HG02885 (cell line): ENCODE data around the gene TMEM30A.

Experiments
- ATAC-seq: cut with Tn5 transposase; IDR thresholded peaks from one replicate; pipeline ENCODE4 v1.9.1; 2021; ENCODE audit warnings: mild to moderate bottlenecking; ENCODE audit not compliant: unreplicated experiment, poor library complexity

TMEM30A gene

DNA sequence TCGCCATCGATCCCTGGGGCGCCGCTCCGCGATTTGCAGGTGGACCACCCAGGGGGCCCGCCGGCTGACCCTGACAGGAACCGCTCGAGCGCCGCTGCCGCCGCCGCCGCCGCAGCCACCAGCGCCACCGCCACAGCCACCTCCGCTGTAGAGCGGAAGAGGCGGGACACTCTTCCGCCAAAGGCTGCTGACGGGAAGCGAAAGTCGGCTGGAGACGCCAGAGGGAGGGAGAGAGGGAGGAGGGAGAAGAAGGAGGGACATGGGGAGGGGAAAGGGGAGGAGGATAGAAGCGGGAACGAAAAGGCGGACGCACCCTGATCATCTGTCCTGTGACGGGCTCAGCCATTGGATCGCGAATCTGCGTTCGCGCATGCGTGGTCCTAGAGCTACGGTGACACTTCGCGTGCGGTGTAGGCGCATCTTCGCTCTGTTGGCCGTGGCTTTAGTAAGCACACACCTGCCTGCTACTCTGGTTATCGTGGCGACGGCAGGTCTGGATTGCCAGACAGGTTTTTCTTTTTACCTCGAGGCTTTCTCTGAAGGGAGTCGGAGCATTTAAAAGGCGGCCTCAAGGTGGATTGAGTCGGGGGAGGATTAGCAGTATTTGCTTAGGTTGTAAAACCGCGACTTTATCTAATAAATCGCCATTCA, at the start of gene TMEM30A:
Gene TMEM30A, minus strand, starts transcription at position 161 of the 651 bp plus-strand sequence. Its CDS starts 154 bp downstream, at position 7.
- ATAC-seq = peak; percentile 90

DNA sequence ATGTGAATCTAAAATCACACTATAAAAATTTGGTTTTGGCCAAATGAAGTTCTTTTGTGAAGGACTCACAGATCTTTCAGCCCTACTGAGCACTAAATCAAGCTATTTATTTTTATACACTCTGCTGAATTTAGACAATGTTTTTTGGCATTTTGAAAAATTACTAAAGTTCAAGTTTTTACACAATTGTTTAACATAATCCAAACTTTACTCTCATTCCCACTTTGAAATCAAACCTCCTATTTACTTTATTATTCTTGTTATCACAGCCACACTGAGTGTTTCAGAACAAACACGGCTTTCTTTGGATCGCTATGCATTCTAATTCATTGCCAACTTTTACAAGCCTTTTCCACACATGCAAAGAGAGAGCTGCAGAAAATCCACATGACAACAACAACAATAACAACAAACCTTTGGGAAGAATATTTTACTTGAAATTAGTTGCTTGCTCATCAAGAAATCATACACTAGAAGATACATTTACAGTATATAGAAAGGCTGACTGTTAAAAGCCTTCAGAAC, 49.1 kb upstream of the TMEM30A start:
- ATAC-seq = no peak

DNA sequence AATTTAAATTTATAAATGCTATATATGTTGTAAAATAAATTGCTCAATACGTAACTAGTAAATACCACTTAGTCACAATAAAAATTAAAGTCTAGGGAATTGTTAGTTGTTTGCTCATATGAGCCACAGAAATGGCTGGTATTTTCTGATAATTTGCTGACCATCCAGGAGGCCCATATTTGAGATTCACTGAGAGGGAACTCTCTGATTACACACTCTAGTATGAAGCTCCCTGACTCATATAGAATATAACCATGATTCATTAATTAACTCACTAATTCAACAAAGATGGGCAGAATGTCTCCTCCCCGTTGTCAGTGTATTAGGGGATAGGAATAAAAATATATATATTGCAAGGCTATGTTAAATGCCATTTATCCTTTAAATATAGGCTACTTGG, 46.6 kb upstream of the TMEM30A start:
- ATAC-seq = no peak

DNA sequence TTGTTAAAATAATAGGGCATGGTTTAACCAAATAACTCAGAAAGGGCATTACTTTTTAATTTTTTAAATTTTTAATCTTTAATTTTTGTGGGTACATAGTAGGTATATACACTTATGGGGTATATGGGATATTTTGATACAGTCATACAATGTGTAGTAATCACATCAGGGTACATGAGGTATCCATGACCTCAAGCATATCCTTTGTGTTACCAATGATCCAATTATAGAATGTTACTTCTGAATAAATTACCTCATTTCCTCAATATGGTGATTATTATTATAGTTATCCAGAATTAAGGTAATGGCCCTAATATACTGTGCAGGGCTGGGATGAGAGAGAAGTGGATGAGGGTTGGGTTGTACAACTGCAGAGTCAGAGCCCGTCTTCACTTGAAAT, 45.1 kb upstream of the TMEM30A start:
- no peak for ATAC-seq

GRCh38 chr6:75327807-75328206, 43.2 kb upstream of the TMEM30A start:
- ATAC-seq = no peak

GRCh38 chr6:75326557-75327258, 42.1 kb upstream of the TMEM30A start:
- ATAC-seq = no peak

DNA sequence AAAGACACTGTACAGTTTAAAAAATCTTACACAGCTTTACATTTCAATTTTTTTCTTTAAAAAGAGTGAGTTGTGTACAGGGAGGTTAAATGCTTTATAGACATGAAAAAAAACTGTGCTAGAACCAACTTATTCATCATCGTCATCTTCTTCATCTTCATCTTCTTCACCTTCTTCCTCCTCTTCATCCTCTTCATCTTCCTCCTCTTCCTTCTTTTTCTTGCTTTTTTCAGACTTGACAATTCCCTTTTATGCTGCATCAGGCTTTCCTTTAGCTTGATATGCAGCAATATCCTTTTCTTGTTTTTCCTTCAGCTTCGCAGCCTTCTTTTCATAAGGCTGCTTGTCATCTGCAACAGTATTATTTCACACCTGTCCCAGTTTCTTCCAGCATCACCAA, 34.3 kb upstream of the TMEM30A start:
- ATAC-seq = no peak

DNA sequence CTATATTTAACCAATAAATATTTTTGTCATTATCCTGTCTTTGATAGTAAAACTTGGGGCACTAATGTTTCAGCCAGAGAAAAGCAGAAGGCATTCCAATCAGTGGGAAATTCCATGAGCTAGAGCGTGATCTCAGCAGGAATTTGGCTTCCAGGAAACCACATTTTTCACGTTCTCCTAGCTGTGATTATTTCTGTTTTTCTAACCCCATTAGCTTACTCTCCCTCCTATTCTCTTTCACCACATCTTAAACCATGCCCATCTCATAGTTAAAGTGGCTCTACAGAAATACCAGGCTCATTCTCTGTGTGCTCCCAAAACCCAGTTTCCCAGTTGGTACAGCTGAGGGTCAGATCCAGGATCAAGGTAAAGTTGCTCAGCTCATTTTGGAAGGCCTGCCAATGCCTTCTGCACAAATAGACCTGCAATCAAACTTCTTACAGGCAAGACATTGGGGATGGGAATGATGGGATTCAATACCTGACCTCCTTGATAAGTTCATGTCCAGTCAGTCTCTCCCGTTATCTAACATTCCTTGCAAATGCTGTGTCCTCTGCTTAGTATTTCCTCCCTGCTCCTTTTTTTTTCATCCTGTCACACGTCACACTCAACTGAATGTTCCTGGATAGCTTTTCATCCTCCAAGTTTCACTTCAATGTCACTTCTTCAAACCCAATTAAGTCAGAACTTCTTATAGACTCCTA, 33.1 kb upstream of the TMEM30A start:
- no peak for ATAC-seq

GRCh38 chr6:75315978-75316377, 31.4 kb upstream of the TMEM30A start:
- no peak for ATAC-seq

DNA sequence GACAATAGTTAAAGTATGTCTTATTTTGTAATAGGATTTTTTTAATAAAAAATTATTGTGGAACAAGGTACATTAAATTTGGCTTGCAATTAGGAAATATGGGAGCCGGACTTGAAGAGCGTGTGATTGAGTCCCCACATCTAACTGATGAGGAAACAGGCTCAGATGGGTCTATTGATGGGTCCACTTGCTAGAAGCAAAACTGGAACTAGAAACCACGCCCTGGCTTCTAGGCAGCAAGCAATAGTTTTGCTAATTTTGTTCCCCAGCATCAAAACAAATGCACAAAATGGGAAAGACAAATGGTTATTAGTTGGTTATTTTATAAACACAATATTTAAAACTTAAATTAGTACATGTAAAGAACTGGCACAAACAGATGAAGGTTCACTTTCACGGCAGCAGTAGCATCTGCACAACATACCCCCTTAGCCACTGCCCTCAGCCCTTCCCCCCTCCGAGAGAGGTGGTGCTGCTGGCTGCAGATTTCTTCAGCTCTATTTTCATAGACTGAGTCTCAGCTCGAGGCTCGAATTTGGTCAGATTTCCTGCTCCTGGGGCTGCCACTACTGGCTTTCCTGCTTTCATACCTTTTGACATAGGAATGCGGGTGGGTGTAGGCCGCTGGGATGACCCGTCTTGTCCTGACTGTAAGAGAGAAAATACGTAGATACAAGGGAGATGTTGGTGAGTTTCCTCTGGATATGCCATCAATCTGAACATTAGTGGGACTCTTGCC, 23.8 kb upstream of the TMEM30A start:
- peak; percentile 45 for ATAC-seq

- ATAC-seq = no peak
Observed at GRCh38 chr6:75307364-75308004, 22.9 kb upstream of the TMEM30A start.

- no peak for ATAC-seq
Observed at GRCh38 chr6:75306064-75306463, 21.5 kb upstream of the TMEM30A start.

- no peak for ATAC-seq
Observed at GRCh38 chr6:75305573-75305972, 21.0 kb upstream of the TMEM30A start.

DNA sequence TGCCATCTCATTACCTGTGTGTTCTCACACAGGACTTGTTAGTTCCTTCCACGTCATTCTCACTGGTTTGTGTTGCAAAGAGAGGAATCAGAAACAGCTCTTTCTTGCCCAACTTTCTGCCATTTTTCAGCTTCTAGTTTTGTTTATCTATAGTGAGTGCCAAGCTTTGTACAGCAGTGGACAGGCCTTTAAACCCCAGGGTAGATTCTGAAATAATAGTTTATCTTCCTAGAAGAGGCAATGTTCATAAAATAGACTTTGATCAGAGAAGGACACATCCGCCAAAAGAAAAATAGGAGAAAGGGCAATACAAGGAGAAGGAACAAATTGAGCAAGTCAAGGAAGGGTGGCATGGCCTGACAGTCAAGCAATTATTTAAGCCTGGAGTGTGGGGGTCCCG, 17.7 kb upstream of the TMEM30A start:
- ATAC-seq = no peak

GRCh38 chr6:75301537-75301936, 16.9 kb upstream of the TMEM30A start:
- ATAC-seq = no peak

GRCh38 chr6:75301088-75301487, 16.5 kb upstream of the TMEM30A start:
- no peak for ATAC-seq

DNA sequence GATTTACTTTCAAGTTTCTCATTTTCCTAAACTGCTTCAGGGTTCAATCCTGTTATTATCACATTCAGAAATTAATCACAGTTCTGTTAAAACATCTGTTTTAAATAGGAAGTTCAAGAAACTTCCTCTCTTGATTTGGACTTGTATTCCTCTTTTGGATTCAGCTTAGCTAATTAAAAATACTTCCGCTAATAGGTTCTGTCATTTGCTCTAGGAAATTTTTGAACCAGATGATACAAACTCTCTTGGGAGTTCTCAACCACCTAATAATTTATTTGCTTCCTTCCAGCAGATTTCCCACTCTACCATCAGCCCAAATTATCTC, 15.9 kb upstream of the TMEM30A start:
- ATAC-seq = no peak

- ATAC-seq = no peak
Observed at GRCh38 chr6:75299801-75300530, 15.4 kb upstream of the TMEM30A start.
